PC-3 (cell line): ENCODE data around the gene IL1RN. TPM values are rescaled to one million over a fixed set of nuclear protein-coding genes. Genes with fewer than 3 reads are reported as not detected.

ENCODE experiments used
- ATAC-seq: fragments of 200-7000 bp; cut with Tn5 transposase; 2 replicates; pipeline ENCODE4 v1.9.1; 2020; ENCODE audit warnings: mild to moderate bottlenecking, moderate library complexity
- BruUV-seq: library from RNA; stranded (reverse); fragments of 400-500 nt; replicated peaks from 2 replicates; lab custom pipeline; 2021; lab: Mats Ljungman, UMichigan
- CTCF ChIA-PET: fragments of 300-600 bp; sonication (Branson Sonifier 250); formaldehyde crosslinking; loops from one replicate; lab custom pipeline; 2022; ENCODE audit warnings: antibody characterized with exemption; lab: Charles Lee
- POLR2A ChIA-PET: fragments of 300-600 bp; sonication (Branson Sonifier 250); formaldehyde crosslinking; loops from one replicate; lab custom pipeline; 2022; ENCODE audit warnings: antibody characterized with exemption; ENCODE audit not compliant: unreplicated experiment; lab: Charles Lee
- DNase-seq: peaks from one replicate; pipeline ENCODE4 v3.0.0-alpha.2; 2015
- H2AFZ ChIP-seq: fragments of 300-600 bp; sonication (generic); 2 replicates; pipeline ENCODE4 v1.6.0; 2016; ENCODE audit warnings: antibody characterized with exemption, low read length
- H3F3A ChIP-seq: fragments of 300-600 bp; sonication (generic); one replicate; pipeline ENCODE4 v1.6.0; 2017; ENCODE audit warnings: antibody characterized with exemption, low read length, control low read depth, mild to moderate bottlenecking; ENCODE audit not compliant: unreplicated experiment
- H3K27ac ChIP-seq: fragments of 300-600 bp; sonication (generic); 2 replicates; pipeline ENCODE4 v1.5.1; 2016; ENCODE audit warnings: mild to moderate bottlenecking, low read length
- H3K27me3 ChIP-seq: fragments of 300-600 bp; sonication (generic); 2 replicates; pipeline ENCODE4 v1.6.1; 2016; ENCODE audit warnings: low read length, mixed read lengths
- H3K36me3 ChIP-seq: fragments of 300-600 bp; sonication (generic); 2 replicates; pipeline ENCODE4 v1.6.1; 2016; ENCODE audit warnings: low read depth, mixed run types, low read length, mixed read lengths
- H3K4me1 ChIP-seq: fragments of 300-600 bp; sonication (generic); 2 replicates; pipeline ENCODE4 v1.5.1; 2016; ENCODE audit warnings: low read length; ENCODE audit not compliant: insufficient read depth
- H3K4me2 ChIP-seq: fragments of 300-600 bp; sonication (generic); 2 replicates; pipeline ENCODE4 v1.6.0; 2016; ENCODE audit warnings: low read length
- H3K4me3 ChIP-seq: fragments of 300-600 bp; sonication (generic); 2 replicates; pipeline ENCODE4 v1.5.1; 2016; ENCODE audit warnings: mild to moderate bottlenecking, low read length, mixed read lengths
- H3K79me2 ChIP-seq: fragments of 300-600 bp; sonication (generic); 2 replicates; pipeline ENCODE4 v1.6.1; 2017; ENCODE audit warnings: low read length, mixed read lengths
- H3K9ac ChIP-seq: fragments of 300-600 bp; sonication (generic); 2 replicates; pipeline ENCODE4 v1.6.0; 2016; ENCODE audit warnings: mild to moderate bottlenecking, low read length
- H3K9me2 ChIP-seq: fragments of 300-600 bp; sonication (generic); replicated peaks from 2 replicates; pipeline ENCODE4 v1.6.1; 2016; ENCODE audit warnings: mixed run types, low read length, mixed read lengths
- H3K9me3 ChIP-seq: fragments of 300-600 bp; sonication (generic); 2 replicates; pipeline ENCODE4 v1.6.1; 2016; ENCODE audit warnings: low read length, mixed read lengths
- H4K20me1 ChIP-seq: fragments of 300-600 bp; sonication (generic); 2 replicates; pipeline ENCODE4 v1.6.1; 2016; ENCODE audit warnings: low read length, mixed read lengths
- CTCF ChIP-seq: fragments of 300-600 bp; sonication (generic); conservative IDR thresholded peaks from 2 replicates; pipeline ENCODE4 v1.5.1; 2017; ENCODE audit warnings: antibody characterized with exemption, low read depth, mild to moderate bottlenecking, low read length
- EZH2 ChIP-seq: fragments of 300-600 bp; sonication (generic); IDR thresholded peaks from one replicate; pipeline ENCODE4 v1.6.1; 2017; ENCODE audit warnings: antibody characterized with exemption, mild to moderate bottlenecking, low read length; ENCODE audit not compliant: unreplicated experiment
- EZH2phosphoT487 ChIP-seq: fragments of 300-600 bp; sonication (generic); IDR thresholded peaks from 2 replicates; pipeline ENCODE4 v1.6.1; 2018; ENCODE audit warnings: mild to moderate bottlenecking, antibody characterized with exemption, low read length, borderline replicate concordance
- intact Hi-C: fragments of 100-400 bp; cut with micrococcal nuclease; formaldehyde crosslinking; loops from 2 replicates; pipeline ENCODE4 v1.9.0; 2023
- total RNA-seq: library from RNA; depleted of rRNA; stranded (reverse); fragments of >200 nt; gene quantifications from 2 replicates; pipeline ENCODE4 v1.2.3, GENCODE V29; 2014

Gene IL1RN
- total RNA-seq, 1 experiment from 2014 or later: 1.3 TPM

DNA sequence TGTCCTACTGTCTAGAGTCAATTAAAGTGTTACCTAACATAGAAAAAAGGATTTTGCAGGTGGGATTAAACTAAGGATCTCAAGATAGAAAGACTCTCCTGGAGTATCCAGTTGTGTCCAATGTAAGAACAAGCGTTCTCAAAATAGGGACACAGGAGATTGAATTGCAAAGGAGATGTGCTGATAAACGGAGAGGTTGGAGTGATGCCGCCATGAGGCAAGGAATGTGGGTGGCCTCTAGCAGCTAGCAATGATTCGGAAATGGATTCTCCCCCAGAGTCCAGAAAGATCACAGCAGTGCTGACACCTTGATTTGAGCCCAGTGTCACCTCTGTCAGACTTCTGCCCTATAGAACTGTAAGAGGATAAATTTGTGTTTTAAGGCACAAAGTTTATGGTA lies 24.1 kb upstream of the IL1RN start:
- Histone ChIP-seq H3K4me3 (no peak overlapping the region), H3K27me3 (no peaks in the 10 kb centered on the region), H3K9ac (no peak overlapping the region), H3K36me3 (no peaks in the 10 kb centered on the region), H3F3A (no peaks in the 10 kb centered on the region), H3K27ac (no peak overlapping the region), H2AFZ (no peak overlapping the region), H3K9me3 (no peaks in the 10 kb centered on the region), H3K4me2 (no peak overlapping the region), H3K4me1 (no peaks in the 10 kb centered on the region), H4K20me1 (no peaks in the 10 kb centered on the region), H3K9me2 (no peaks in the 10 kb centered on the region), H3K79me2 (no peaks in the 10 kb centered on the region)
- no TSS peak for BruUV-seq
- TF ChIP-seq CTCF: no peak
- no peak for TF ChIP-seq EZH2phosphoT487
- no peak for TF ChIP-seq EZH2
- CTCF ChIA-PET: no interaction called here
- DNase-seq (no peak), ATAC-seq (no peak)
- POLR2A ChIA-PET: no interaction called here
- intact Hi-C loops: no loop called here

GRCh38 chr2:113104054-113104611 lies 23.3 kb upstream of the IL1RN start:
- ATAC-seq: no peak
- Histone ChIP-seq H4K20me1 (no peaks in the 10 kb centered on the region), H3K36me3 (no peaks in the 10 kb centered on the region), H3K9me2 (no peaks in the 10 kb centered on the region), H3K27ac (no peak overlapping the region), H3K4me1 (no peaks in the 10 kb centered on the region), H3K9ac (no peak overlapping the region), H3F3A (no peaks in the 10 kb centered on the region), H3K9me3 (no peaks in the 10 kb centered on the region), H3K4me2 (no peak overlapping the region), H3K4me3 (no peak overlapping the region), H2AFZ (no peak overlapping the region), H3K79me2 (no peaks in the 10 kb centered on the region), H3K27me3 (no peaks in the 10 kb centered on the region)
- no TSS peak for BruUV-seq
- DNase-seq: no peak
- intact Hi-C loops: no loop called here
- ChIA-PET CTCF (no interaction called here), POLR2A (no interaction called here)
- TF ChIP-seq EZH2 (no peak), CTCF (no peak), EZH2phosphoT487 (no peak)

GRCh38 chr2:113105047-113105785 lies 22.2 kb upstream of the IL1RN start:
- BruUV-seq: no TSS peak
- H4K20me1 ChIP-seq: no peaks in the 10 kb centered on the region
- TF ChIP-seq CTCF (no peak), EZH2 (no peak), EZH2phosphoT487 (no peak)
- no peaks in the 10 kb centered on the region for H3K9me3 ChIP-seq
- DNase-seq: no peak
- no peaks in the 10 kb centered on the region for H3K9me2 ChIP-seq
- ChIA-PET POLR2A (no interaction called here), CTCF (no interaction called here)
- no peaks in the 10 kb centered on the region for H3K27me3 ChIP-seq
- H3K36me3 ChIP-seq: no peaks in the 10 kb centered on the region
- intact Hi-C loops: no loop called here
- no peak overlapping the region for H2AFZ ChIP-seq
- no peak for ATAC-seq
- no peak overlapping the region for H3K27ac ChIP-seq
- no peak overlapping the region for H3K4me3 ChIP-seq
- H3K9ac ChIP-seq: no peak overlapping the region
- H3F3A ChIP-seq: no peaks in the 10 kb centered on the region
- no peaks in the 10 kb centered on the region for H3K79me2 ChIP-seq
- no peaks in the 10 kb centered on the region for H3K4me1 ChIP-seq
- no peak overlapping the region for H3K4me2 ChIP-seq
